Measurements from ENCODE around the gene ATG2B.

The ATG2B gene

GRCh38 chr14:96362965-96363750 is at the start of gene ATG2B, which contains the start of gene GSKIP:
TSS of gene ATG2B (minus strand) at chr14:96363341. CDS start at chr14:96362976, 365 bp downstream.
TSS of gene GSKIP (plus strand) at chr14:96363526. CDS start at chr14:96382248, 18,722 bp downstream.
- in situ Hi-C loops (cut with MboI; ENCODE audit: low sequenced_read_pairs), result no loop called here

GRCh38 chr14:96410119-96410518 is 47.0 kb upstream of the ATG2B start:
- in situ Hi-C loops (cut with MboI; ENCODE audit: low sequenced_read_pairs), result loop anchor here (10.0 kb wide), 1 partner anchor 115 kb away; no protein-coding TSS in a partner anchor

GRCh38 chr14:96409701-96410100 is 46.6 kb upstream of the ATG2B start:
- in situ Hi-C loops (cut with MboI; ENCODE audit: low sequenced_read_pairs), result loop anchor here (10.0 kb wide), 1 partner anchor 115 kb away; no protein-coding TSS in a partner anchor

- in situ Hi-C loops (cut with MboI; ENCODE audit: low sequenced_read_pairs), result no loop called here
Measured at GRCh38 chr14:96408608-96409007, 45.5 kb upstream of the ATG2B start.

- in situ Hi-C loops (cut with MboI; ENCODE audit: low sequenced_read_pairs), result no loop called here
Measured at GRCh38 chr14:96407935-96408570, 44.9 kb upstream of the ATG2B start.

- in situ Hi-C loops (cut with MboI; ENCODE audit: low sequenced_read_pairs), result no loop called here
Measured at GRCh38 chr14:96405677-96406076, 42.5 kb upstream of the ATG2B start.

- in situ Hi-C loops (cut with MboI; ENCODE audit: low sequenced_read_pairs), result no loop called here
Measured at GRCh38 chr14:96403409-96403808, 40.3 kb upstream of the ATG2B start.

- in situ Hi-C loops (cut with MboI; ENCODE audit: low sequenced_read_pairs), result no loop called here
Measured at GRCh38 chr14:96400495-96400894, 37.4 kb upstream of the ATG2B start.

- in situ Hi-C loops (cut with MboI; ENCODE audit: low sequenced_read_pairs), result no loop called here
Measured at GRCh38 chr14:96399405-96399804, 36.3 kb upstream of the ATG2B start.

- in situ Hi-C loops (cut with MboI; ENCODE audit: low sequenced_read_pairs), result no loop called here
Measured at GRCh38 chr14:96398921-96399320, 35.8 kb upstream of the ATG2B start.

- in situ Hi-C loops (cut with MboI; ENCODE audit: low sequenced_read_pairs), result no loop called here
Measured at GRCh38 chr14:96398432-96398831, 35.3 kb upstream of the ATG2B start.

- in situ Hi-C loops (cut with MboI; ENCODE audit: low sequenced_read_pairs), result no loop called here
Measured at GRCh38 chr14:96394047-96394815, 31.1 kb upstream of the ATG2B start.

GRCh38 chr14:96393071-96393691 is 30.0 kb upstream of the ATG2B start:
- in situ Hi-C loops (cut with MboI; ENCODE audit: low sequenced_read_pairs), result no loop called here

GRCh38 chr14:96391293-96392118 is 28.4 kb upstream of the ATG2B start:
- in situ Hi-C loops (cut with MboI; ENCODE audit: low sequenced_read_pairs), result no loop called here

GRCh38 chr14:96390965-96391292 is 27.8 kb upstream of the ATG2B start:
- in situ Hi-C loops (cut with MboI; ENCODE audit: low sequenced_read_pairs), result no loop called here

GRCh38 chr14:96385385-96385784 is 22.2 kb upstream of the ATG2B start:
- in situ Hi-C loops (cut with MboI; ENCODE audit: low sequenced_read_pairs), result no loop called here

- in situ Hi-C loops (cut with MboI; ENCODE audit: low sequenced_read_pairs), result no loop called here
Measured at GRCh38 chr14:96384740-96385139, 21.6 kb upstream of the ATG2B start.

- in situ Hi-C loops (cut with MboI; ENCODE audit: low sequenced_read_pairs), result no loop called here
Measured at GRCh38 chr14:96384053-96384452, 20.9 kb upstream of the ATG2B start.

GRCh38 chr14:96383445-96383844 is 20.3 kb upstream of the ATG2B start:
- in situ Hi-C loops (cut with MboI; ENCODE audit: low sequenced_read_pairs), result no loop called here

- in situ Hi-C loops (cut with MboI; ENCODE audit: low sequenced_read_pairs), result no loop called here
Measured at GRCh38 chr14:96380735-96381134, 17.6 kb upstream of the ATG2B start.
